GM12892 (cell line): ENCODE data around the gene SCAMP4.

Experiments used
- POLR2AphosphoS5 ChIP-seq: IDR thresholded peaks from 2 replicates; pipeline ENCODE4 v1.6.1; 2011; ENCODE audit warnings: low read depth, low read length, control low read depth
- TAF1 ChIP-seq: IDR thresholded peaks from 2 replicates; pipeline ENCODE4 v1.6.1; 2011; ENCODE audit warnings: low read depth, mild to moderate bottlenecking, control low read depth, low read length, borderline replicate concordance

DNA sequence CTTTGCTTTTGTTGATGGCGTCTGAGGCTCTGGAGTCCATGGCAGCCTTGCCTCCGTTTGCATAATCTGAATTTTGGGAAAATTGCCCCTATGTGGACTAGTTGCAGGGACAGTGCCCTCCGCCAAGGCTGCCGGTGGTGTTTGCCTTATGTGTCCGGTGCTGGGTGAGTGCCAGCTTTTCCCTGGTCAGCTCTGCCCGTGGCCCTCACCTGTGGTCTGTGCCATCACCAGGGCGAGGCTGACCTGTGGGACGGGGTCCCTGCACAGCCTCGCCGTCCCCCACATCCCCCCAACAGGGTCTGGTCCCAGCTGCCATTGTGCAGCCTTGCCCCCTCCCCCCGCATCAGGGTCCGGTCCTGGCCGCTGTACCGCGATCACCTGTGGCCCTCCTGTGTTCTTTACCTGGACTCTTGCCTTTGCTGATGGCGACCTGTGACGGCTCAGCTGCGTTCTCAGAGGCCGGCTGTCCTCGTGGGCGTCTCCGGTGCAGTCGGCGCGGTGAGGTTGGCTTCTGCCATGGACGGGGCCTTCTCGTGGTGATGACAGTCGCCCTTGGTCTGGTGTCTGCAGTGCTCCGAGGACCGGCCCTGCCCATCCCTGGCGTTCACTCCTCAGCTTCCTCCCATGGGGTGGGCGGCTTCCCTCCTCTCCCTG lies 48.4 kb downstream of the SCAMP4 start:
- TF ChIP-seq TAF1: no peak
- TF ChIP-seq POLR2AphosphoS5: no peak
